ENCODE measurements around the gene FBXL17.

DNA sequence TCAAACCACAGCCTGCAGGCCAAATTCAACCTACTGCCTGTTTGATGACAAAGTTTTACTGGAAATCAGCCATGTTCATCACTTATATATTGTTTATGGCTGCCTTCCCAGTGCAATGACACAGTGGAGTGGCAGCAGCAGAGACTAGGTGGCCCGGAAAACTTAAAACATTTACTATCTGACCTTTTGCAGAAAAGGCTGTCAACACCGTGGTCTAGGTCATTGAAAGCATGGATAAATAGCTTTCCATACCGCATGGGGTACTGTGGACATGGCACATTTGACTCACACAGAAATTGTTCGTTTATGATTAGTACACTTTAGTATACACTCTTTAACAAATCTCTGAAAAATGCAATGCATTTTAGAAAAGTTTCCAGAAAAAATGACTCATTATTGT, 412.9 kb downstream of the FBXL17 start:
- TF ChIP-seq, protein P1, sequence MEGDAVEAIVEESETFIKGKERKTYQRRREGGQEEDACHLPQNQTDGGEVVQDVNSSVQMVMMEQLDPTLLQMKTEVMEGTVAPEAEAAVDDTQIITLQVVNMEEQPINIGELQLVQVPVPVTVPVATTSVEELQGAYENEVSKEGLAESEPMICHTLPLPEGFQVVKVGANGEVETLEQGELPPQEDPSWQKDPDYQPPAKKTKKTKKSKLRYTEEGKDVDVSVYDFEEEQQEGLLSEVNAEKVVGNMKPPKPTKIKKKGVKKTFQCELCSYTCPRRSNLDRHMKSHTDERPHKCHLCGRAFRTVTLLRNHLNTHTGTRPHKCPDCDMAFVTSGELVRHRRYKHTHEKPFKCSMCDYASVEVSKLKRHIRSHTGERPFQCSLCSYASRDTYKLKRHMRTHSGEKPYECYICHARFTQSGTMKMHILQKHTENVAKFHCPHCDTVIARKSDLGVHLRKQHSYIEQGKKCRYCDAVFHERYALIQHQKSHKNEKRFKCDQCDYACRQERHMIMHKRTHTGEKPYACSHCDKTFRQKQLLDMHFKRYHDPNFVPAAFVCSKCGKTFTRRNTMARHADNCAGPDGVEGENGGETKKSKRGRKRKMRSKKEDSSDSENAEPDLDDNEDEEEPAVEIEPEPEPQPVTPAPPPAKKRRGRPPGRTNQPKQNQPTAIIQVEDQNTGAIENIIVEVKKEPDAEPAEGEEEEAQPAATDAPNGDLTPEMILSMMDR (IDR thresholded peaks at IDR 0.05), result no peak
- no peak for TF ChIP-seq POLR2A (IDR thresholded peaks at IDR 0.05)
